ENCODE results near the gene FUT9.

FUT9 gene

GRCh38 chr6:96073555-96073954 is 57.8 kb downstream of the FUT9 start:
- Histone ChIP-seq H3K27ac (ENCODE audit: low read length) (no peak overlapping the region), H3K4me3 (ENCODE audit: low read depth in 1 of 2, low read length in 2 of 2) (no peak overlapping the region), H3K9me3 (ENCODE audit: control insufficient read depth in 1 of 2, low read length in 2 of 2) (no peaks in the 10 kb centered on the region), H3K4me1 (ENCODE audit: control insufficient read depth in 1 of 2, insufficient read depth in 2 of 2, low read length in 2 of 2) (peaks cover 0 to 3% of the 10 kb centered on the region in 2 donors), H3K27me3 (ENCODE audit: low read depth, low read length) (no peaks in the 10 kb centered on the region), H3K36me3 (ENCODE audit: control insufficient read depth in 1 of 2, insufficient read depth in 2 of 2, low read length in 2 of 2) (no peaks in the 10 kb centered on the region)

GRCh38 chr6:96074006-96074405 is 58.2 kb downstream of the FUT9 start:
- no peak overlapping the region for H3K4me3 ChIP-seq (ENCODE audit: low read depth in 1 of 2, low read length in 2 of 2)
- H3K4me1 ChIP-seq (ENCODE audit: control insufficient read depth in 1 of 2, insufficient read depth in 2 of 2, low read length in 2 of 2) = peaks cover 0 to 3% of the 10 kb centered on the region in 2 donors
- H3K27ac ChIP-seq (ENCODE audit: low read length) = no peak overlapping the region
- no peaks in the 10 kb centered on the region for H3K9me3 ChIP-seq (ENCODE audit: control insufficient read depth in 1 of 2, low read length in 2 of 2)
- no peaks in the 10 kb centered on the region for H3K36me3 ChIP-seq (ENCODE audit: control insufficient read depth in 1 of 2, insufficient read depth in 2 of 2, low read length in 2 of 2)
- no peaks in the 10 kb centered on the region for H3K27me3 ChIP-seq (ENCODE audit: low read depth, low read length)

- no peaks in the 10 kb centered on the region for H3K27me3 ChIP-seq (ENCODE audit: low read depth, low read length)
These were observed 60.1 kb downstream of the FUT9 start for GRCh38 chr6:96075826-96076225.

GRCh38 chr6:96086745-96087144 is 71.0 kb downstream of the FUT9 start:
- Histone ChIP-seq H3K36me3 (ENCODE audit: control insufficient read depth in 1 of 2, insufficient read depth in 2 of 2, low read length in 2 of 2) (no peaks in the 10 kb centered on the region), H3K27me3 (ENCODE audit: low read depth, low read length) (no peaks in the 10 kb centered on the region), H3K4me3 (ENCODE audit: low read depth in 1 of 2, low read length in 2 of 2) (no peak overlapping the region), H3K9me3 (ENCODE audit: control insufficient read depth in 1 of 2, low read length in 2 of 2) (no peaks in the 10 kb centered on the region), H3K27ac (ENCODE audit: low read length) (no peak overlapping the region), H3K4me1 (ENCODE audit: control insufficient read depth in 1 of 2, insufficient read depth in 2 of 2, low read length in 2 of 2) (no peaks in the 10 kb centered on the region)

More at GRCh38 chr6:96075826-96076225, 60.1 kb downstream of the FUT9 start:
- Histone ChIP-seq H3K4me1 (ENCODE audit: control insufficient read depth in 1 of 2, insufficient read depth in 2 of 2, low read length in 2 of 2) (peaks cover 0 to 3% of the 10 kb centered on the region in 2 donors), H3K27ac (ENCODE audit: low read length) (no peak overlapping the region), H3K36me3 (ENCODE audit: control insufficient read depth in 1 of 2, insufficient read depth in 2 of 2, low read length in 2 of 2) (no peaks in the 10 kb centered on the region), H3K4me3 (ENCODE audit: low read depth in 1 of 2, low read length in 2 of 2) (no peak overlapping the region), H3K9me3 (ENCODE audit: control insufficient read depth in 1 of 2, low read length in 2 of 2) (no peaks in the 10 kb centered on the region)

- Histone ChIP-seq H3K4me1 (ENCODE audit: control insufficient read depth in 1 of 2, insufficient read depth in 2 of 2, low read length in 2 of 2) (no peaks in the 10 kb centered on the region), H3K27ac (ENCODE audit: low read length) (no peak overlapping the region), H3K27me3 (ENCODE audit: low read depth, low read length) (no peaks in the 10 kb centered on the region), H3K4me3 (ENCODE audit: low read depth in 1 of 2, low read length in 2 of 2) (no peak overlapping the region), H3K36me3 (ENCODE audit: control insufficient read depth in 1 of 2, insufficient read depth in 2 of 2, low read length in 2 of 2) (no peaks in the 10 kb centered on the region), H3K9me3 (ENCODE audit: control insufficient read depth in 1 of 2, low read length in 2 of 2) (no peaks in the 10 kb centered on the region)
These were observed 73.4 kb downstream of the FUT9 start for GRCh38 chr6:96089173-96089572.

GRCh38 chr6:96094077-96094476 is 78.3 kb downstream of the FUT9 start:
- Histone ChIP-seq H3K9me3 (ENCODE audit: control insufficient read depth in 1 of 2, low read length in 2 of 2) (no peaks in the 10 kb centered on the region), H3K27me3 (ENCODE audit: low read depth, low read length) (no peaks in the 10 kb centered on the region), H3K36me3 (ENCODE audit: control insufficient read depth in 1 of 2, insufficient read depth in 2 of 2, low read length in 2 of 2) (no peaks in the 10 kb centered on the region), H3K4me1 (ENCODE audit: control insufficient read depth in 1 of 2, insufficient read depth in 2 of 2, low read length in 2 of 2) (no peaks in the 10 kb centered on the region), H3K4me3 (ENCODE audit: low read depth in 1 of 2, low read length in 2 of 2) (no peak overlapping the region), H3K27ac (ENCODE audit: low read length) (no peak overlapping the region)

GRCh38 chr6:96099069-96099468 is 83.3 kb downstream of the FUT9 start:
- H3K27me3 ChIP-seq (ENCODE audit: low read depth, low read length) = no peaks in the 10 kb centered on the region
- H3K27ac ChIP-seq (ENCODE audit: low read length) = no peak overlapping the region
- no peaks in the 10 kb centered on the region for H3K36me3 ChIP-seq (ENCODE audit: control insufficient read depth in 1 of 2, insufficient read depth in 2 of 2, low read length in 2 of 2)
- no peak overlapping the region for H3K4me3 ChIP-seq (ENCODE audit: low read depth in 1 of 2, low read length in 2 of 2)
- H3K9me3 ChIP-seq (ENCODE audit: control insufficient read depth in 1 of 2, low read length in 2 of 2) = no peaks in the 10 kb centered on the region
- no peaks in the 10 kb centered on the region for H3K4me1 ChIP-seq (ENCODE audit: control insufficient read depth in 1 of 2, insufficient read depth in 2 of 2, low read length in 2 of 2)

- Histone ChIP-seq H3K27me3 (ENCODE audit: low read depth, low read length) (no peaks in the 10 kb centered on the region), H3K36me3 (ENCODE audit: control insufficient read depth in 1 of 2, insufficient read depth in 2 of 2, low read length in 2 of 2) (no peaks in the 10 kb centered on the region), H3K4me3 (ENCODE audit: low read depth in 1 of 2, low read length in 2 of 2) (no peak overlapping the region), H3K9me3 (ENCODE audit: control insufficient read depth in 1 of 2, low read length in 2 of 2) (no peaks in the 10 kb centered on the region), H3K4me1 (ENCODE audit: control insufficient read depth in 1 of 2, insufficient read depth in 2 of 2, low read length in 2 of 2) (no peaks in the 10 kb centered on the region), H3K27ac (ENCODE audit: low read length) (no peak overlapping the region)
These were observed 85.8 kb downstream of the FUT9 start for GRCh38 chr6:96101564-96101963.

GRCh38 chr6:96104910-96105309 is 89.1 kb downstream of the FUT9 start:
- H3K9me3 ChIP-seq (ENCODE audit: control insufficient read depth in 1 of 2, low read length in 2 of 2) = no peaks in the 10 kb centered on the region

GRCh38 chr6:96110878-96111277 is 95.1 kb downstream of the FUT9 start:
- no peaks in the 10 kb centered on the region for H3K4me1 ChIP-seq (ENCODE audit: control insufficient read depth in 1 of 2, insufficient read depth in 2 of 2, low read length in 2 of 2)
- H3K4me3 ChIP-seq (ENCODE audit: low read depth in 1 of 2, low read length in 2 of 2) = no peak overlapping the region
- no peaks in the 10 kb centered on the region for H3K9me3 ChIP-seq (ENCODE audit: control insufficient read depth in 1 of 2, low read length in 2 of 2)
- no peak overlapping the region for H3K27ac ChIP-seq (ENCODE audit: low read length)
- H3K27me3 ChIP-seq (ENCODE audit: low read depth, low read length) = no peaks in the 10 kb centered on the region
- no peaks in the 10 kb centered on the region for H3K36me3 ChIP-seq (ENCODE audit: control insufficient read depth in 1 of 2, insufficient read depth in 2 of 2, low read length in 2 of 2)

More at GRCh38 chr6:96104910-96105309, 89.1 kb downstream of the FUT9 start:
- H3K4me1 ChIP-seq (ENCODE audit: control insufficient read depth in 1 of 2, insufficient read depth in 2 of 2, low read length in 2 of 2) = no peaks in the 10 kb centered on the region
- no peaks in the 10 kb centered on the region for H3K27me3 ChIP-seq (ENCODE audit: low read depth, low read length)
- no peak overlapping the region for H3K27ac ChIP-seq (ENCODE audit: low read length)
- H3K4me3 ChIP-seq (ENCODE audit: low read depth in 1 of 2, low read length in 2 of 2) = no peak overlapping the region
- no peaks in the 10 kb centered on the region for H3K36me3 ChIP-seq (ENCODE audit: control insufficient read depth in 1 of 2, insufficient read depth in 2 of 2, low read length in 2 of 2)

- Histone ChIP-seq H3K4me3 (ENCODE audit: low read depth in 1 of 2, low read length in 2 of 2) (no peak overlapping the region), H3K4me1 (ENCODE audit: control insufficient read depth in 1 of 2, insufficient read depth in 2 of 2, low read length in 2 of 2) (no peaks in the 10 kb centered on the region), H3K9me3 (ENCODE audit: control insufficient read depth in 1 of 2, low read length in 2 of 2) (no peaks in the 10 kb centered on the region), H3K36me3 (ENCODE audit: control insufficient read depth in 1 of 2, insufficient read depth in 2 of 2, low read length in 2 of 2) (no peaks in the 10 kb centered on the region), H3K27me3 (ENCODE audit: low read depth, low read length) (no peaks in the 10 kb centered on the region), H3K27ac (ENCODE audit: low read length) (no peak overlapping the region)
These were observed 100.9 kb downstream of the FUT9 start for GRCh38 chr6:96116674-96117073.

- Histone ChIP-seq H3K4me3 (ENCODE audit: low read depth in 1 of 2, low read length in 2 of 2) (no peak overlapping the region), H3K36me3 (ENCODE audit: control insufficient read depth in 1 of 2, insufficient read depth in 2 of 2, low read length in 2 of 2) (no peaks in the 10 kb centered on the region), H3K27ac (ENCODE audit: low read length) (no peak overlapping the region), H3K4me1 (ENCODE audit: control insufficient read depth in 1 of 2, insufficient read depth in 2 of 2, low read length in 2 of 2) (no peaks in the 10 kb centered on the region), H3K9me3 (ENCODE audit: control insufficient read depth in 1 of 2, low read length in 2 of 2) (no peaks in the 10 kb centered on the region), H3K27me3 (ENCODE audit: low read depth, low read length) (no peaks in the 10 kb centered on the region)
These were observed 109.0 kb downstream of the FUT9 start for GRCh38 chr6:96124778-96125177.
